Liver (tissue), 3 donors: ENCODE data around the gene CYP4F22.

Experiments used
- CTCF ChIP-seq: fragments of 150-350 bp; IDR thresholded peaks from 2 replicates; pipeline ENCODE4 v1.5.1; 2017; ENCODE audit warnings: improper control_type of control experiment, low read depth, low read length; ENCODE audit not compliant: missing input control
- JUND ChIP-seq, 2 donors: IDR thresholded peaks; 2 replicates each; pipeline ENCODE4 v1.6.1; 2016; ENCODE audit warnings: antibody characterized with exemption in 2 of 2
- MAX ChIP-seq: IDR thresholded peaks from 2 replicates; pipeline ENCODE4 v1.6.1; 2016; ENCODE audit warnings: antibody characterized with exemption
- RAD21 ChIP-seq, 2 donors: IDR thresholded peaks; 2 replicates each; pipeline ENCODE4 v1.6.1; 2016; ENCODE audit warnings: antibody characterized with exemption in 2 of 2, mild to moderate bottlenecking in 2 of 2
- REST ChIP-seq: IDR thresholded peaks from 2 replicates; pipeline ENCODE4 v1.6.1; 2016; ENCODE audit warnings: antibody characterized with exemption, mild to moderate bottlenecking
- SP1 ChIP-seq: IDR thresholded peaks from 2 replicates; pipeline ENCODE4 v1.6.1; 2018; ENCODE audit warnings: antibody characterized with exemption, mild to moderate bottlenecking
- donor health status: healthy.
- donor health status: healthy.

- peak; percentile 84 for TF ChIP-seq CTCF
- TF ChIP-seq SP1: peak; percentile 50
- TF ChIP-seq JUND (IDR thresholded peaks at IDR 0.05): no peak
- no peak for TF ChIP-seq REST
- TF ChIP-seq RAD21 (IDR thresholded peaks at IDR 0.05): peak; percentile 92 to 94
- peak; percentile 26 for TF ChIP-seq MAX
Measured at GRCh38 chr19:15555759-15556633, 47.7 kb downstream of the CYP4F22 start.
